Measurements from ENCODE around the gene HPD. TPM values are rescaled to one million over a fixed set of nuclear protein-coding genes. Genes with fewer than 3 reads are reported as not detected.
"Not testable (repeated sequence)": the region's sequence is repeated elsewhere in the genome, so short reads cannot be mapped to it uniquely, and the experiment has no call there.

HPD gene
- total RNA-seq, 1 experiment from 2014 or later = not detected

GRCh38 chr12:121883315-121883660, 24.6 kb upstream of the HPD start:
- Histone ChIP-seq H3K4me1 (ENCODE audit: insufficient read depth, low read length) (peaks cover 15% of the 10 kb centered on the region), H3K9ac (ENCODE audit: low read length) (no peak overlapping the region), H3K27me3 (ENCODE audit: low read length) (no peaks in the 10 kb centered on the region), H2AFZ (ENCODE audit: low read length) (peak overlapping the region; percentile 9; the same call in 1 of the 2 replicates), H3K27ac (ENCODE audit: low read length) (no peak overlapping the region), H3K9me3 (ENCODE audit: low read length) (no peaks in the 10 kb centered on the region), H3F3A (ENCODE audit: low read length, unreplicated experiment) (no peaks in the 10 kb centered on the region), H3K4me2 (ENCODE audit: low read length) (no peak overlapping the region), H3K36me3 (ENCODE audit: low read depth, low read length) (no peaks in the 10 kb centered on the region), H3K79me2 (ENCODE audit: low read length) (no peaks in the 10 kb centered on the region), H4K20me1 (ENCODE audit: low read length) (no peaks in the 10 kb centered on the region), H3K4me3 (ENCODE audit: low read length) (no peak overlapping the region), H3K9me2 (replicated peaks; ENCODE audit: low read length) (no peaks in the 10 kb centered on the region)
- TF ChIP-seq EZH2 (IDR thresholded peaks at IDR 0.05; ENCODE audit: low read length, unreplicated experiment) (no peak), EZH2phosphoT487 (IDR thresholded peaks at IDR 0.05; ENCODE audit: borderline replicate concordance, low read length) (no peak), CTCF (conservative IDR thresholded peaks at IDR 0.05; ENCODE audit: low read depth, low read length) (no peak)
- peak; percentile 50; the same call in 1 of the 2 replicates for ATAC-seq
- ChIA-PET POLR2A (ENCODE audit: unreplicated experiment) (no interaction called here), CTCF (no interaction called here)
- intact Hi-C loops (cut with micrococcal nuclease) = no loop called here
- BruUV-seq (replicated peaks) = no TSS peak
- peak; percentile 28 for DNase-seq

GRCh38 chr12:121876080-121876447, 17.4 kb upstream of the HPD start:
- BruUV-seq (replicated peaks); H3K27ac ChIP-seq (ENCODE audit: low read length); H2AFZ ChIP-seq (ENCODE audit: low read length); H3K4me2 ChIP-seq (ENCODE audit: low read length); POLR2A ChIA-PET (ENCODE audit: unreplicated experiment); H3K27me3 ChIP-seq (ENCODE audit: low read length); ATAC-seq; H3F3A ChIP-seq (ENCODE audit: low read length, unreplicated experiment); H3K4me1 ChIP-seq (ENCODE audit: insufficient read depth, low read length); H3K4me3 ChIP-seq (ENCODE audit: low read length); H3K9me2 ChIP-seq (replicated peaks; ENCODE audit: low read length); H3K9ac ChIP-seq (ENCODE audit: low read length); H3K36me3 ChIP-seq (ENCODE audit: low read depth, low read length); intact Hi-C loops (cut with micrococcal nuclease); CTCF ChIA-PET; DNase-seq; H4K20me1 ChIP-seq (ENCODE audit: low read length); H3K79me2 ChIP-seq (ENCODE audit: low read length); H3K9me3 ChIP-seq (ENCODE audit: low read length): not testable (repeated sequence)

- Histone ChIP-seq H4K20me1 (ENCODE audit: low read length) (no peaks in the 10 kb centered on the region), H3K4me1 (ENCODE audit: insufficient read depth, low read length) (peaks cover 6% of the 10 kb centered on the region; the same call in 1 of the 2 replicates), H3K79me2 (ENCODE audit: low read length) (no peaks in the 10 kb centered on the region), H2AFZ (ENCODE audit: low read length) (no peak overlapping the region), H3K9me2 (replicated peaks; ENCODE audit: low read length) (no peaks in the 10 kb centered on the region), H3K4me2 (ENCODE audit: low read length) (no peak overlapping the region), H3K27me3 (ENCODE audit: low read length) (no peaks in the 10 kb centered on the region), H3K4me3 (ENCODE audit: low read length) (no peak overlapping the region), H3K9ac (ENCODE audit: low read length) (no peak overlapping the region), H3F3A (ENCODE audit: low read length, unreplicated experiment) (no peaks in the 10 kb centered on the region), H3K36me3 (ENCODE audit: low read depth, low read length) (no peaks in the 10 kb centered on the region), H3K27ac (ENCODE audit: low read length) (no peak overlapping the region), H3K9me3 (ENCODE audit: low read length) (no peaks in the 10 kb centered on the region)
- TF ChIP-seq EZH2 (IDR thresholded peaks at IDR 0.05; ENCODE audit: low read length, unreplicated experiment) = no peak
- no peak for TF ChIP-seq CTCF (conservative IDR thresholded peaks at IDR 0.05; ENCODE audit: low read depth, low read length)
- no peak for TF ChIP-seq EZH2phosphoT487 (IDR thresholded peaks at IDR 0.05; ENCODE audit: borderline replicate concordance, low read length)
- intact Hi-C loops (cut with micrococcal nuclease) = no loop called here
- CTCF ChIA-PET = no interaction called here
- no peak for DNase-seq
- BruUV-seq (replicated peaks) = no TSS peak
- POLR2A ChIA-PET (ENCODE audit: unreplicated experiment) = no interaction called here
- ATAC-seq = no peak
These were observed 16.9 kb upstream of the HPD start for GRCh38 chr12:121875582-121875981.
